GM21390 (cell line): ENCODE measurements around the gene PROSER2.
"Not testable (repeated sequence)": the region's sequence is repeated elsewhere in the genome, so short reads cannot be mapped to it uniquely, and the experiment has no call there.

Source experiments
- ATAC-seq: cut with Tn5 transposase; IDR thresholded peaks from one replicate; pipeline ENCODE4 v1.9.1; 2021; ENCODE audit not compliant: unreplicated experiment

Gene PROSER2

DNA sequence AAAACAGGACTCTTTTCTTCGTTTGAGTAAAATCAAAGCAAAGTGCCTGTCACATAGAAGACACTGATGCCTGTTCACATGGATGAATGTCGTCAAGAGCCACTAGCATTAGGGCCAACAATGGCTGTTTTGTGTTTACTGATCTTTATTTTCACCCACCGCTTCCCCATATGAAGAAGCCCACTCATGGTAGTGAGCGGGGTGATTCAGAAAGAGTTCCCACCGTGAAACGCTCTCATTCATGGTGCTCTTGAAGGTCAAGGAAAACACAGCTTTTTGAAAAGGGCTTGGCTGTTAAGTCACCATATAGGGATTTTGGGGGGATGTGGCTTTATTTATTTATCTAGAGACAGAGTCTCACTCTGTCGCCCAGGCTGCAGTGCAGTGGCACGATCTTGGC is 12.5 kb downstream of the PROSER2 start:
- ATAC-seq, result no peak

DNA sequence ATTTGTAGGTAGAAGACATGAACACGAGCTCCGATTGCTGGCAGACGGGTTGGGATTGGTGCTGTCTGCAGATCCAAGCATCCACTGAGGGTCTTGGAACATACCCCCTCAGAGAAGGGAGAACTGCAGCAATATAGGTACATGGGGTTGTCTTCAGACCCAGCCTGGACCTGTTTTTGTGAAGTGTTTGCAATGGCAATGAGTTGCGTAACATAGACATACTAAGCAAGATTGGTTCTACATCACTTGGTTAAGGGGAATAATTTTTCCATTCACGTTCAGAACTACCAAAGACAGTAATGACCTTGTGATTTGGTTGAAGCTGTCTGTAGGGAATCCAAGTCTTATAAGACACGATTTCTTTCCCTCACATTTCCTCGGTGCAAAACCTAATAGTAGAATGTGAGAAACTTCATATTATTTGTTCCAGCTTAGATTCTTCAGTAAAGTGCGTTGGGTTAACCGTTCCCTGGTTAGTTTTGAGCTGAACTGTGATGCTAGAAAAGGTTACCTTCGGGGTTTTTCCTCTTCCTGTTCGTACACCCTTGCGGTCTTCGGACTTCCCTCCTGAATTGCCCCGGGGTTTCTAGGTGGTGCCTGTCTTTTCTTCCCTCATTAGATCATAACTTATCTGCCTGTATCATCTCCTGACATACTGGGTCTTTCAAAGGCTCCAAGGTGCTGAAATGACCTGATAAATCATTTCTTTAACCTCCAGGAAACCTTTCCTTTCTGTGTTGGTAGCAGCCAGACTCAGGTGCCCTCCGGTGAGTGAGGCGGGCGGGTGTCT is 14.4 kb downstream of the PROSER2 start:
- no peak for ATAC-seq

DNA sequence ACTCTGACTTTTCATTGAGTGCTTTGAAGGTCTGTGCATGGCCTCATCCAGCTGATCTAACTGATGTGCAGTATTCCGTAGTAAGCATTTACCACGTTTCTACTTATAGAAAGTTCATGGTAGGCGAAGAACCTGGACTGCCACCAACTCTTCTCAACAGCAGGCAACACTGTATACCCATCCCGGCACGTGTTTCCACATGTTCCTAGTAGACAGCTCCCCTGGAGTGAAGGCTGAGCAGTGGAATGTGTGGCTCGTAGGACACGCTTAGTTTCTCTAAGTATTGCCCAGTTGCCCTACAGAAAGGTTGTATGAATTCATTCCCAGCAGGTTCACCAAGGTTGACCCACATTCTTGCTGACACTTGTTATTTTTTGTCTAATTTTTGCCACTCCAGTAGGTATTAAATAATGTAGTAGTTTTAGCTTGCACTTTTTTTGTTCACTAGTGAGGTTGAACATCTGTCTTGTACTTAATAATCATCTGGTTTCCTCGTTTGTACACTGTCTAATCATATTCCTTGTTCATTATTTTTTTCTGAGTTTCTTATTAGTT is 15.2 kb downstream of the PROSER2 start:
- ATAC-seq, result no peak

DNA sequence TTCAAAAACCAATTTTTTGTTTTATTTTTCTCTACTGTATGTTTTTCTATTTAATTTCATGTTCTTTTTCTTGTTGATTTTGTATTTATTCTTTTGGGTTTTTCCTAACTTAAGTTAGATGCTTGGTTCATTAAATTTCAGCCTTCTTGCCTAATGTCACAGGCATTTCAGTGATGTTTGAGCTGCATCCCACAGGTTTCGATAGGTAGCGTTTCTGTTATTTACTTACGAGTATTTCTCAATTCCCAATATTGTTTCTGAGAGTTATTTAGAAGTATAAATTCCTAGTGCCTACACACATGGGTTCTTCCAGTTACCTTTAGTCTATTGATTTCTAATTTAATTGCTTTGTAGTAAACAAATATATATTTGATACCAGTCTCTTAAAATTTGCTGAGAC is 18.2 kb downstream of the PROSER2 start:
- no peak for ATAC-seq

DNA sequence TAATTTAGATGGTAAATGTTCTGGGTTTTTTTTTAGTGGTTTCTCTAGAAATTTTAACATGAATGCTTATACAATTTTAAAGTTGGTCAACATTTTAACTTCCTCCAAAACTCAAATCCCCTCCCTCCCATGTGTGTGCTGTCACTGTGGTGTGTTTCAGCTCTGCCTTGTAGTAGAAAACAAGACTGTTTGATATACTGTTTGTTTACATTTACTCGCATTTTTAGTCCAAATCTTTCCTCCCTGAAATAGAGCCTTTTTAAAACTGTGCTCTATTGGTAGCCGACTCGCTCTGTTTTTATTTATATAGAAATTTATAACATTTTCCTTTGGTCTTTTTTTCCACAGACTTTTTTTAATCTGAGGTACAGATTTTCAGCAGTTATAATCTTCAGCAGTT is 19.3 kb downstream of the PROSER2 start:
- no peak for ATAC-seq

DNA sequence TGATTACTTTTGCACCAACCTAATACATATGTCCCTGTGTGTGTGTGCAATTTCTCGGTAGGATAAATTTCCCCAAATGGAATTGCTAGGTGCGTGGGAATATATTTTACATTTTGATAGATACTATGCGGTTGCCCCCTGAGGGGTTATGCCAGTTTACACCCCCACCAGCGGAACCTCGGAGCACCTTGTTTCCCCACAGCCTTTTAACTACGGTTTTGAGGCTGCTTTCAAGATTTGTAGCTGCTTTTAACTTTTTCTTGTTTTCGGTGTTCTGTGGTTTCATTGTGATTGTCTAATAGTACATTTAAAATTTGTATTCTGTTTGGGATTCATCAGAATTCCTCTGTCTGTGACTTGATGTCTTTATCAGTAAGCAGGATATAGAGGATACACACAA is 22.0 kb downstream of the PROSER2 start:
- ATAC-seq, result no peak

DNA sequence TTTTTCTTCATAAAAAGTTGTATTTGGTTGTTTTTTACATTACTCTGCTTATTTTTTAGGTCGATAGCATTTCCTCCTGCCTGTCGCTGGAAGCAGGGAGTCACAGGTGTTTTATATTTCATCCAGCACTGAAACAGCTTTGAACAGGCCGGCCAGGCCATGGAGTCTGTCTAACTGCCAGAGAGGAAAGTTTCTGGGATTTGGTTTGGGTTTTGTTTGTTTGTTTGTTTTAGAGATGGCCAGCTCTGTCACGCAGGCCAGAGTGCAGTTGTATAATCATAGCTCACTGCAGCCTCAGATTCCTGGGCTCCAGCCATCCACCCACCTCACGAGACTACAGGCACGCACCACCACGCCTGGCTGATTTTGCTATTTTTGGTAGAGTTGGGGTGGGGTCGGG is 23.4 kb downstream of the PROSER2 start:
- ATAC-seq, result no peak

DNA sequence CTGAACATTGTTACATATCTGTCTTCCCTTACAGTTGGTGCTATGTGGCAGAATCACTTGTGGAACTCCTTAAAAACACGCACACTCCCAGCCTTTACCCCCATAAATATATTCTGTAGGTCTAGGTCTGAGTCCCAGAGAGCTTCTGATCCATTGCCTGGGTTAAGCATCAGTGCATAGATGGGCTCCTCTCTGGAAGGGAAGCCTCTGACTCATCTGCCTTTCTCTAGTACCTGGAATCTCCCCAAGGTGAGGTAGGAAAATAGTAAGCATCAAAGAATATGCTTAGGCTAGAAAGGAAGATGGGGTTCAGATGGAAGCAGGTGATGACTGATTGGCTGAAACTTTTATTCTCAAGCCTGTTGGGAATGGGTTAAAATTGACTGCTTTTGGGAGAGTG is 26.1 kb downstream of the PROSER2 start:
- ATAC-seq, result no peak

DNA sequence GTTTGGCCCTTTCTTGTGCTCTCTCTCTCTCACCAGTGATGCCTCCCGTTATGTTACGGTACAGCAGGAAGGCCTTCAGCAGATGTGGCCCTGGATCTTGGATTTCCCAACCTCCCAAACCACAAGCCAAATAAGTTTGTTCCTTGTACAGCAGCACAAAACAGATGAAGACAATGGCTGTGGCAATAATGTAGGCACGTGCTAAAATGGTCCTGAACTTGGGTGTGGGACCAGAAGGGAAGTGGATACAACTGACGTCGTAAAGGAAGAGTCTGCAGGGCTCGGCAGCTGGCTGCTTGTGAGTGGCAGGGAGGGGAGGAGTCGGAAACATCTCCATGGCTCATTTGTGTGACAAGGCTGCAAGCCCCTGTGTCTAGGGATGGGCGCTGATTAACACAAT is 26.8 kb downstream of the PROSER2 start:
- ATAC-seq, result no peak

DNA sequence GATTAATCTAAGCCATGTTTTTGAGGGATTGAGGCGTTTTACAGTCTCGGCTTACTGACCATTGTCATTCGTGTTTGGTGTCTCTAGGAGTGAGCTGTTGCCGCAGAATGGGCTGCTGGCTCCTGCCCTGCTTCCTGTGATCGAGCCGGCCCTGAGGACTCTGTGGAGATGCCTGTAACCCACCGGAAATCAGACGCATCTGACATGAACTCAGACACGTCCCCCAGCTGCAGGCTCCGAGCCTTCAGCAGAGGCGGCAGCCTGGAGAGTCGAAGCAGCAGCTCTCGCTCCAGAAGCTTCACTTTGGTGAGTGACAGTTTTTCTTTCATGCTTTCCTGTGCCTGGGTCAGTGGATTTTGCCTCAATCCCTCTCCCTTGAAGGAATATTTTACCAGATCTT is 28.8 kb downstream of the PROSER2 start:
- ATAC-seq, result no peak

DNA sequence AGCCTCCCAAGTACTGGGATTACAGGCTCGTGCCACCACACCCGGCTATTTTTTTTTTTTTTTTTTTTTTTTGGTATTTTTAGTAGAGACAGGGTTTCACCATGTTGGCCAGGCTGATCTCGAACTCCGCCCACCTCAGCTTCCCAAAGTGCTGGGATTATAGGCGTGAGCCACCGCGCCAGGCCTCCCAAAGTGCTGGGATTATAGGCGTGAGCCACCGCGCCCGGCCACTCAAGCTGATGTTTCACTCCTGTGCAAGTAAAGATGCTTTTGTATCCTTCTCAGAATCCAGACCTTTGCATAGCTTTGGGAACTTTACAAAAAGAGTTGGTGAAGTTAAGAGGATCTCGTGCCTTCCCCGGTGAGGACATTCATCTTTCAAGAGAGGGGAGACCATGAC is 29.5 kb downstream of the PROSER2 start:
- ATAC-seq, result not testable (repeated sequence)

DNA sequence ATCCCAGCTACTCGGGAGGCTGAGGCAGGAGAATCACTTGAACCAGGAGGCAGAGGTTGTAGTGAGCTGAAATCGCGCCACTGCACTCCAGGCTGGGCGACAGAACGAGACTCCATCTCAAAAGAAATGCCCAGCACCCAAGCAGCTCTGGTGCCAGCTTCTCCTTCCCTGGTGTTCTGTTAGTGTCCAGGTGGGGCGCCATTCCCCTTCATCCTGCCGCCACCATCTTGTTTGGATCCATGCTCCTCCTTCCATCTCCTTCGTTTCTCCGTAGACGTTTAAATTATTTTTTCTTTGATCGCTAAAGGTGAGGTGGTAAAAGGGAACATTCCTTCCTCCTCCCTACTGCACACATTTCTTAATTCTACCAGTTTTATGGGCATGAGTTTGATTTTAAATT is 30.3 kb downstream of the PROSER2 start:
- ATAC-seq, result no peak

DNA sequence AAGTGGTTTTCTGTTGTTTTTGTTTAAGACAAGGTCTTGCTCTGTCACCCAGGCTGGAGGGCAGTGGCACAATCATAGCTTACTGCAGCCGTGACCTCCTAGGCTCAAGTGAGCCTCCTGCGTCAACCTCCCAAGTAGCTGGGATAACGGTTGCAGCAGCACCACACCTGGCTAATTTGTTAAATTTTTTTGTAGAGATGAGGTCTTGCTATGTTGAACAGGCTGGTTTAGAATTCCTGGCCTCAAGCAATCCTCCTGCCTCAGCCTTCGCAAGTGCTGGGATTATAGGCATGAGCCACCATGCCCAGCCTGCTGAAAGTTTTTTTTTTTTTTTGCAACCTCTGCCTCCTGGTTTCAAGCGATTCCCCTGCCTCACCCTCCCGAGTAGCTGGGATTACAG is 31.1 kb downstream of the PROSER2 start:
- ATAC-seq, result no peak

DNA sequence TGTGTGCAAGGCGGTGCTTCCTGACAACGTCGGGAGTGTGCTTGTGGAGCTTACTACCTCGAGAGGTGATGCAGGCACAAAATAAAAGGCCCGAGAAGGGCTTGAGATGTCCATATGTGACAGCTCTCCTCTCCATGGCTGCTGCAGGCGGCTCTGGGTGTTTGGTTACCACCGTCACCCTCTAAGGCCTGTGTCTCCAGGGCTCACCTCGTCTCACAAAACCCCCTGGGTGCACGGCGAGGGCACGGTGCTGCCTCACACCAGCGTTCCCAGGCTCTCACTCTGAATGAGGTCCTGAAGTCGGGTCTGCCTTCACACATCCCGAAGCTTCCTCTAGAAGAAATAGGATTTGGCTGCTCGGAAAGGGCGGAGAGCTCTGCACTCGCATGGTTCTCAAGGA is 32.9 kb downstream of the PROSER2 start:
- ATAC-seq, result no peak

DNA sequence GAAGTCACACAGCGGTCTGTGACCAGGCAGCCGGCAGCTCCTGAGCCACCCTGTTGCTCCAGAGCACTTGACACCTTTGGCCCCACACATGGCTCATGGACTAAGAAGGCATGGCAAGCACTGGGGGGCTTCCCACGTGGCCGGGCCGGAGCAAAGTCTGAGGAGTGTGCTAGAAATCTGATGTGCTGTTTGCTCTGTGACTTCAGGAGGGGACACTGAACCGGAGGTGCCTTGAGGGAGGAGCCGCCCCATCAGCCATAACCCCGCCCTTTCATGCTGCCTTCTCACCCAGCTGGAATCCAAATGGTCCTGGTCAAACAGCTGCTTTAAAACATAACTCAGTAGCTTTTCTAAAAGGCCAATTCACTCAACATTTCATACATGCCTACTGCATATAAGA is 33.5 kb downstream of the PROSER2 start:
- ATAC-seq, result no peak

DNA sequence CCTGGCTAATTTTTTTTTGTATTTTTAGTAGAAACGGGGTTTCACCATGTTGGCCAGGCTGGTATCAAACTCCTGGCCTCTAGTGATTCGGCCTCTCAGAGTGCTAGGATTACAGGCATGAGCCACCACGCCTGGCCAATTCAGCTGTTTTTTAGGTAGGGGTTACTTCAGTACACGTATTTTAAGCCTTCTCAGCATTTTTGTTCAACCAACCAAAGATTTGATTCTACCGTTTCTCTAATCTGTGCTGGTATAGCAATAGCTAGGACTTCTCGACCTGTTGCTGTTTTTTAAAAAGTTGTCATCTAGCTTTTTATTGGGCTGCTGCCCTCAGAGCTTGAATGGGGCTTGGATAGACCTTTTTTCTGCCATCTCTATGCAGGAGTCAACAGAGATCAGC is 34.9 kb downstream of the PROSER2 start:
- no peak for ATAC-seq

DNA sequence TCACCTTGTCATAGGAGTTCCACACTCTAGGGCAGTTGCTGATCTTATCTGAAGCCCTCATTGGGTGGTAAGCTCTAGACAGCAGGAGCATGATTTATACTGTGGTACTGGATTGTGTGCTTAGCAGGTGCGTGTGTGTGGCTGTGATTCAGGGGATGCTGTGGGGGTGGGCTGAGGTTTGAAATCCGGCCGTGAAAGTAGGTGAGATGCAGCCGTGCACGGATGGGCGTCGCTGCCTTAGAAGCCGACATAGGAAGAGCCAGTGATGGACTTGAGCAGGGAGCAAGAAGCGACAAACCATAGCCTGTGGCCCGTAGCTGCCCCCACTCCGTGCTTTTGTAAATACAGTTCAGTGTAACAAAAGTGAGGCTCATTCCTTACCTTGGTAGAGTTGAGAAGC is 38.2 kb downstream of the PROSER2 start:
- no peak for ATAC-seq

DNA sequence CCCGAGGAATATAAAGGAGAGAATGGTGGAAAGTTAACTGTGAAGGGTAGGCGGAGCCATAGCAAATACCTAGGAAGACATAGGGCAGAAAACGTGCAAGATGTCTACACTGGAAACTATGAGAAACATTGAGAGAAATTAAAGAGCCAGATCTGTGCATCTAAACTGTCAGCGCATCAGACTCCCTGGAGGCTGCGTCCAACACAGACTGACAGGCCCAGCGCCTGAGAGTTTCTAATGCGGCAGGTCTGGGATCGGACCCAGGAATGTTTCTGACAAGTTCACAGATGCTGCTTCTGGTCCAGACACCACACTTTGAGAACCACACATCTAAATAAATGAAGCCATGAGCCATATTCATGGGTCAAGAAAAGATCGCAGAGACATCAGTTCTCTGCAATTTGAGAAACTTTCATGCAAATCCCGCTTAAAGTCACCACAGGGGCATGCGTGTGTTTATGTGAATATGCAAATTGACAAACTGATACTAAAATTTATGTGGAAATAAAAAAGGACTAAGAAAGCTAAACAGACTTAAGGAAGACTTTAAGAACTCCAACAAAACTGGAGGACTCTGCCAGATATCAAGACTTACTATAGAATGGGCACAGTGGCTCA is 38.8 kb downstream of the PROSER2 start:
- no peak for ATAC-seq

DNA sequence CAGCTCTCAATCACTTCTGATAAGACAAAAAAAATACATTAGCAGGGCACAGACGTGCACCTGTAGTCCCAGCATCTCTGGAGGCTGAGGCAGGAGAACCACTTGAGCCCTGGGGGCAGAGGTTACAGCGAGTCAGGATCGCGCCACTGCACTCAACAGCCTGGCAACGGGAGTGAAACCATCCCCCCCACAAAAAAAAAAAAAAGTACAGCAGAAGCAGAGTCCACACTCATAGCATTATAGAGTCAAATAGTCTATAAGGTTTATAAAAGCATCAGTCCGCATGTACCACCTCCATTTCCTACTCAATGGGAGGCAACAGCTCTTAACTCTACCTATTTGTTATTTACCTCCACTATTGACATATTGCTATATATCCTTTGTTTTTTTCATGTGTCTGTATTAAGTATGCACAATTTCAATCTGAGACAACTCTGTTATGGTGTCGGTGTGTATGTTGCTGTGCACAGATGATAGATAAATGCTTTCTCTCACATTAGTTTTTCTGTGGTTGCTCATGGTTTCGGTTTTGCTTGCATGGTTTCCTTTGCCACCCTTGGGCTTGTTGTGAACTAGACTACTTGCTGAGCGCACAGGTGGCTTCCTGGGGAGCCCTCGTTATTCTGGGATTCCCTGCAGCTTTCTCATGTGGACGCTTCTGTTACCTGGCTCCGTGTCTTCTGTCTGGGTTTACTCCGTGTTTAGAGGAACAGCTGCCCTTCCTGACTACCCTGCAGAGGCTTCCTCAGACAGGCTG is 40.4 kb downstream of the PROSER2 start:
- peak; percentile 99 for ATAC-seq

DNA sequence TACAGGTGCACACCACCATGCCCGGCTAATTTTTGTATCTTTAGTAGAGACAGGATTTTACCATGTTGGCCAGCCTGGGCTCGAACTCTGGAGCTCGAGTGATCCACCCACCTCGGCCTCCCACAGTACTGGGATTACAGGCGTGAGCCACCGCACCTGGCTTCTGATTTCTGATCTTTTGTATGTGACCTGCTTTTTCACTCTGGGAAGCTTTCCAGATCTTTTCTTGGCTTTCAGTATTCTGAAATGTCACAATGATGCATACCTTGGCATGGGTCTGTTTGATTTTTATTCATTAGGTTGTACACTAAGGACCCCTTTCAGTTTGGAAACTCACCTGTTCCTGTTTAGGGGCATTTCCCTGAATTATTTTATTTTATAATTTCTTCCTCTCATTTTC is 41.6 kb downstream of the PROSER2 start:
- ATAC-seq, result no peak

DNA sequence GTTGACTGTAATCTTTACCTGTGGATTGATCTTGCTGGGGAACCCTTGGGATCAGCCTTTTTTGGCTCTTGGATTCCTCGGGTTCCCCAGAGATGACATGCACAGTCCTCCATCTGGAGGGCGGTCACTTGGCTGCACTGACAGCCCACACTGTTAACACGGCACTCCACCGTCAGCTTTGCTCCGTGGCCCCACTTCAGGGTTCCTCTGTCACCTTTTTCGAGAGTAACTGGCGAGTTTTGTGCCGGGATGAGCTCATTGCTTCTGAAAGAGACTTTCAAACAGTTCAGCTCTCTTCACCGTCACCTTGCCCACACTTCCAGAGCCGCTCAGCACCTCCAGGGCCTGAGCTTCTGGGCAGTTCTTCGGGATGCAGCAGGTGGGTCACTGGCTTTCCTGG is 42.4 kb downstream of the PROSER2 start:
- no peak for ATAC-seq
